Duodenal mucosa (tissue), 2 donors: ENCODE results near the gene COMMD4.
"Not testable (repeated sequence)": the region's sequence is repeated elsewhere in the genome, so short reads cannot be mapped to it uniquely, and the experiment has no call there.

ENCODE experiments used
- H3K27ac ChIP-seq: one replicate; pipeline ENCODE4 v1.7.0; 2013; ENCODE audit warnings: low read depth, low read length
- H3K27me3 ChIP-seq, 2 donors: one replicate each; pipeline ENCODE4 v1.7.0; 2013; ENCODE audit warnings: low read length in 2 of 2, control low read depth in 1 of 2; ENCODE audit not compliant: insufficient read depth in 2 of 2, control insufficient read depth in 1 of 2
- H3K36me3 ChIP-seq, 2 donors: one replicate each; pipeline ENCODE4 v1.7.0; 2013; ENCODE audit warnings: low read length in 2 of 2, control low read depth in 1 of 2; ENCODE audit not compliant: insufficient read depth in 2 of 2, control insufficient read depth in 1 of 2
- H3K4me1 ChIP-seq, 2 donors: one replicate each; pipeline ENCODE4 v1.7.0; 2013; ENCODE audit warnings: low read length in 2 of 2, control low read depth in 1 of 2; ENCODE audit not compliant: insufficient read depth in 2 of 2, control insufficient read depth in 1 of 2
- H3K4me3 ChIP-seq, 2 donors: one replicate each; pipeline ENCODE4 v1.7.0; 2013; ENCODE audit warnings: low read length in 2 of 2, low read depth in 1 of 2
- H3K9ac ChIP-seq, 2 donors: one replicate each; pipeline ENCODE4 v1.7.0; 2013; ENCODE audit warnings: low read length in 2 of 2, low read depth in 1 of 2
- H3K9me3 ChIP-seq, 2 donors: one replicate each; pipeline ENCODE4 v1.7.0; 2013; ENCODE audit warnings: low read length in 2 of 2, control low read depth in 1 of 2; ENCODE audit not compliant: control insufficient read depth in 1 of 2

The COMMD4 gene

DNA sequence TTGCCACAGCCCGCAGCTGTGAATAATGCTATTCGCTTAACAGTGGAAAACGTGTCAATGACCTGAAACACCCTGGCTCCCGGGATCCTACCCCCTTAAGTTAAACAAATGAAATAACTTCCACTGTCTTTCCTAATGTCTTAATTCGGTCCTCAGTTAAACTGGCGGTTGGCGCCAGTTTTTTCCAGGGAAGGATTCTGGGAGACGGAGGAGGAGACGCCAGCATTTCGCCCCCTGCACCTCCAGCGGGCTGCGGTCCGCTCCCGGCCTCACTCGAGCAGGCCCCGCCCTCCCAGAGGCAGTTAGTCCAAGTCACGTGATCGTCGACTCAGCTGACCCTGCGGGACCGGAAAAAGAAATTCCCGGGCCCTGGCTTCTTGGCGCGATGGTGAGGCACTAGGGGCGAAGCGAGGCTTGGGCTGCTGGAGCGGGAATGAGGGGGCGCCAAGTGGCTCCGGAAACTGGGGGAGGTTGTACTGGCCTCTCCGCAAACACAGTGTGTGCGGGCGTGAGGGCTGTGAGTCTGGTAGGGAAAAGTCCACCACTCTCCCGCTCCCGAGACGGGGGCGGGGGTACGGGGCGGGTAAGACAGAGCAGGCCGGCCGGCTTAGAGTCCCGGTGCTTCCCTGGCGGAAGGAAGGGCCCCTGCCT is at the start of gene COMMD4:
Gene COMMD4 (plus strand): TSS at position 359 of the 651 bp plus-strand sequence. CDS start 27 bp downstream, at position 386.
- H3K4me1 ChIP-seq = peaks cover 6 to 9% of the 10 kb centered on the region in 2 donors

DNA sequence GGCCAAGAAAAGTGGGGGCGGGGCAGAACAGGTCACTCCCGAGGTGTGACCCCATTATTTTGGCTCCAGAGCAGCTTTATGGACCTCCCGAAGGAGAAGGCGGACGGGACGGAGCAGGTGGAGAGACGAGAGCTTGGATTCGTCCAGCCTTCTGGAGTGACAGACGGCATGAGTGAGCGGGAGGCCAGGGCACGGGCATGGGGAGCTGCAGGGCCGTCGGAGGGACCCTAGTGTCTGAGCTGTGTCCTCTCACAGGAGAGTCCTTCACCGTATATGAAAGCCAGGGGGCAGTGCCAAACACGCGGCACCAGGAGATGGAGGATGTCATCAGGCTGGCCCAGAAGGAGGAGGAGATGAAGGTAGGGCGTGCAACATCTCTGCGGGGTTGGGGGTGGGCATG is 42.2 kb upstream of the COMMD4 start:
- not testable (repeated sequence) for H3K4me1 ChIP-seq, H3K9ac ChIP-seq, H3K4me3 ChIP-seq, H3K27me3 ChIP-seq, H3K27ac ChIP-seq, H3K9me3 ChIP-seq, H3K36me3 ChIP-seq

More for the DNA sequence above, at the start of gene COMMD4:
- Histone ChIP-seq H3K9ac (peak within 1 kb of the TSS; percentile 69 to 80), H3K4me3 (peak within 1 kb of the TSS; percentile 77 to 85), H3K36me3 (peaks cover 0 to 7% of the 10 kb centered on the region in 2 donors), H3K9me3 (no peaks in the 10 kb centered on the region), H3K27me3 (no peaks in the 10 kb centered on the region), H3K27ac (peak within 1 kb of the TSS; percentile 14)

DNA sequence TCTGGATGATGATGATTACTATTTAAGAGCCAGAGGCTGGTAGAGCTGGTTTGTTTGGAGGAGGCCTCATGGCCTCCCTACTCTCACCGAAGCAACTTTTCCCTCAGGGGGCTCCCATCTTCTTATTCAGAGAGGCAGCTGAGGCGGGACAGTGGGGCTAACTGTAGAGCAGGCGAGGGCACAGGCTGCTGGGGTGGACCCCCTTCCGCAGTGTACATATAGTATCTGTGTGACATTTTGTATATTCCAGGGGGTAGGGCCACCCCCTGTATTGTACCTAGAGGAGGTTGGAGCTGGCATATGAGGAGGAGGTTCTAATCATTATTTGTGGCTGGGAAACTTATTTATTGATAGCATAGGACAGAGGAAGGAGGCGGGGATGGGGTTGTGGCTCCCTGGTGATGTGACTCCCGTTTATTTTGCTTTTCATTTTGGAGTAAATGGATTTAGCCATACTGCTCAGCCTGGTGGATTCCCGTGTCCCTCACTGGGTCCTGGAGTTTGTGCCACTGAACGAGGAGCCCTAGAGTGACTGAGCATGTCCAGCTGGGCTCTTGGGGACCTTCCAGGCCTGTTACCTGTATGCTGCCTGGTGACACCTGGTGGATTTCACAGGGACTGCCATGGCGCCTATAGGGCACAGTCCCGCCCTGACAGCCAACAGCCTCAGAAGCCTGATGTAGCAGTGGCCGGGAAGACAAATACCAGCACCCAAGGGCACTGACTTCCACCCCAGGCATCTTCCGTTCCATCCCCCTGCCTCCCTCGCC is 37.1 kb upstream of the COMMD4 start:
- not testable (repeated sequence) for H3K27ac ChIP-seq, H3K36me3 ChIP-seq, H3K4me1 ChIP-seq, H3K9ac ChIP-seq, H3K4me3 ChIP-seq, H3K9me3 ChIP-seq, H3K27me3 ChIP-seq

DNA sequence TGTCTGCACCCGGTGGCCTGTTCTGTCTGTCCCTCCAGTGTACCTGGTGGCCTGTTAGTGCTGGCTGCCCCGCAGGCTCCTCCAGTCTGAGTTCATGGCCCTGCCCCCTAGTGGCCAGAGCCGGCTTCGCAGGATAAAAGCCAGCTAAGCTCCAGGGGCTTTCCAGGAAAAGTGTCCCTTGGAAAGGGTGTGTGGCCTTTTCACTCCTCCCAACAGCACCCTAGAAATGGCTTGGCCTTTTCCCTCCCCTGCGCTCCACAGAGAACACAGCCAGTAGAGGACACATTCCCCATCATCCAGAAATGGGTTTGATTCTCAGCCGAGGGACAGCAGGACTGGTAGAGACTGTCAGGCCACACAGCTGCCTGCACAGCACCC is 36.6 kb upstream of the COMMD4 start:
- H3K4me1 ChIP-seq = not testable (repeated sequence)

DNA sequence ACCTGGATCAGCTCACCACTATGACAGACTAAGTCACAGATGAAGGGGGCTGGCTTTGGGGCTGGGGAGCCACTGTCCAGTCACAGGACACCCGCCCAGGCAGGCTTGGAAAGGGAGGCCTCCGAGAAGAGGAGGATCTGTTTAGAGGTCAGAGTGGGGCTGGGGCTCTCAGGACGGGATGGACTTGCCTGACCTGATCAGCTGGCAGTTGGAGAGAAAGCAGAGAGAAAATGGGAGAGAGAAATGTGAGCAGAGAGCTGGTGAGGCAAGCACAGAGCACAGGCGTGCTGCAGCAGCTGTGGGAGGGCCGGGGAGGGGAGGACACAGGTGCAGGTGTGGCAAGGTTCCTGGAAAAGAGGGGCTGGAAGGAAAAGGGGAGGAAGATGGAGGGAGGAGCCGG is 35.8 kb upstream of the COMMD4 start:
- H3K4me1 ChIP-seq, H3K27me3 ChIP-seq, H3K9me3 ChIP-seq, H3K36me3 ChIP-seq, H3K4me3 ChIP-seq, H3K9ac ChIP-seq, H3K27ac ChIP-seq: not testable (repeated sequence)

More for the DNA sequence above, 36.6 kb upstream of the COMMD4 start:
- H3K27ac ChIP-seq, H3K9me3 ChIP-seq, H3K4me3 ChIP-seq, H3K36me3 ChIP-seq, H3K9ac ChIP-seq, H3K27me3 ChIP-seq: not testable (repeated sequence)

DNA sequence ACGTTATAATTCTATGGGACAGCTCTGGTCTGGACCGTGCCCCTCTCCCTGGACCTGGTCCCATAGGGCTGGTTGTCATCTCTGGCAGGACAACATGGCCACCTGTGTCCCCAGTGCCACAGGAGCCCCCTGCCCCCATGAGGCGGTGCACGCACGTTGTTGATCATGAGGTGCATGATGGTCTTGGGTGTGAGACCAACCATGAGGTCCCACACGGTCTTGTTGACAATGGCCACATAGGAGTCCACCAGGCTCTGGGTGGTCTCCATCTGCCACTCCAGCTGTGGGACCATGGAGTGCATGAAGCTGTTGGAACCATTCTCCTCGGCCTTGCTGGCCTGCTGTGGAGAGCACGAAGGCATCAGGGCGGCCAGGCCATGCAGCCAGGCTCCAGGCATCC is 33.5 kb upstream of the COMMD4 start:
- Histone ChIP-seq H3K4me3 (no peak overlapping the region), H3K27ac (no peak overlapping the region), H3K9ac (no peak overlapping the region), H3K27me3 (peaks cover 0 to 6% of the 10 kb centered on the region in 2 donors), H3K9me3 (no peaks in the 10 kb centered on the region), H3K36me3 (no peaks in the 10 kb centered on the region), H3K4me1 (no peaks in the 10 kb centered on the region)

DNA sequence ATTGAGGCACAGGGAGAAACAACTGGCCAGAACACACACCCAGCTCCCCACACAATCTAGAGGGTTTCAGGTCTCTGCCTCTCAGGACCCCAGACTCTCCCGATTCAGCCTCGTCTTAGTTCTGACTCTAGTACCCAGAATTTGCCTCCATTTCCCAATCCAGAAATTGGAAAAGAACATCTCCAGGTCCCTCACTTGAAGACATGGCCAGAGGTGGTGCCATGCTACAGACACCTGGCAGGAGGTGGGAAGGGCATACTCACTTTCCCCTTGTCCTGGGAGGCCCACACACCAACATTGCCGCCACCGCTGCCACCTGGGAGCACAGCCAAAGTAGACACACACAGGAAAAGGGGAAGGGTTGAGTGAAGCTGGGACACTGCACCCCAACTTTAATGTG is 33.1 kb upstream of the COMMD4 start:
- H3K9me3 ChIP-seq, H3K4me1 ChIP-seq, H3K4me3 ChIP-seq, H3K27me3 ChIP-seq, H3K36me3 ChIP-seq, H3K27ac ChIP-seq, H3K9ac ChIP-seq: not testable (repeated sequence)

DNA sequence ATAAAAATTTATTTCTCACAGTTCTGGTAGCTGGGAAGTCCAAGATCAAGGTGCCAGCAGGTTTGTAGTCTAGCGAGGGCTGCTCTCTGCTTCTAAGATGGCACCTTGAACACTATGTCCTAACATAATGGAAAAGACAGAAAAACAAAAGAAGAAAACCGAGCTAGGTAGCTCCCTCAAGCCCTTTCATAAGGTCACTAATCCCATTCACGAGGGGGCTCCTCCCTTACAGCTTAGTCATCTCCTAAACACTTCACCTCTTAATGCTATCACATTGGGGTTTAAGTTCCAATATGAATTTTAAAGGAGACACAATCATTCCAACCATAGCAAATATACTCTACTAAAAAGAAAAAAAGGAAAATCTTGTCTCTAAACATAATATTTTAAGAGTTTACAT is 29.7 kb upstream of the COMMD4 start:
- Histone ChIP-seq H3K27ac (no peak overlapping the region), H3K36me3 (no peaks in the 10 kb centered on the region), H3K4me3 (no peak overlapping the region), H3K9ac (no peak overlapping the region), H3K9me3 (no peaks in the 10 kb centered on the region), H3K27me3 (peaks cover 0 to 6% of the 10 kb centered on the region in 2 donors), H3K4me1 (no peaks in the 10 kb centered on the region)

DNA sequence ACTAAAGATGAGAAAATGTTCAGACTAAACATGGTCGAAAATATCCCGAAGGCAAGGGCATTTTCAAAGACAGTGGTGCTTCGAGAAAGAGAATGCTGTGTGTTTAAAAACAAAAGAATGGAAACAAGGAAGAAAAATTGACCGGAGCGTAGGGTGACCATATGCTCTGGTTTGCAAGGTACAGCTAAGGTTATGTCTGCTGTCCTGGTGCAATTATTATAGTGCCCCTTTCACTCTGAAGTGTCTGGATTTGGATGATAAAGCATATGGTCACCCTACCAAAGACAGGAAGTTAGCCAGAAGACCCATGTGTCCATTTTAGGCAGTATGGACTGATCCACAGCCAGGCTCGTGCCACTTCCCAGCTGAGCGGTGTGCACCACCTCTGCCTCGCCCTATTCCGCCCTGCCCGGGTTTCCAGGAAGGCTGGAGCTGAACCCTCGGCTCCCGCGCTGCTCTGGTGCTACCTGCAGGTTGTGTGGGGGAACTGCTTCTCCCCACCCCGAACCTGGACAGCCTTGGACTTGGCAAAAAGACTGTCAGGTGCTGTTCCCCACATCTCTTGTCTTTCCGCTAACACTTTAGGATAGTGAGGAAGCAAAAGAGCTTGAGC is 28.0 kb upstream of the COMMD4 start:
- Histone ChIP-seq H3K9me3 (no peaks in the 10 kb centered on the region), H3K9ac (no peak overlapping the region), H3K4me3 (no peak overlapping the region), H3K27me3 (peaks cover 0 to 6% of the 10 kb centered on the region in 2 donors), H3K4me1 (no peaks in the 10 kb centered on the region), H3K27ac (no peak overlapping the region), H3K36me3 (no peaks in the 10 kb centered on the region)

DNA sequence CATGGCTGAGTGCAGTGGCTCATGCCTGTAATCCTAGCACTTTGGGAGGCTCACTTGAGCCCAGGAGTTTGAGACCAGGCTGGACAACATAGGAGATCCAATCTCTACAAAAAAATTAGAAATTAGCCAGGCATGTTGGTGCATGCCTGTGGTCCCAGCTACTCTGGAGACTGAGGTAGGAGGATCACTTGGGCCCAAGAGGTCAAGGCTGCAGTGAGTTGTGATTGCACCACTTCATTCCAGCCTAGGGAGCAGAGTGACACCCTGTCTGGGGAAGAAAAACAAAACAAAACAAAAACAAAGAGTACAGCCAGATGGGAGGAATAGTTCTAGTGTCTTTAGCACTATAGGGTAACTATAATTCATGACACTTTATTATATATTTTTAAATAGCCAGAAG is 26.2 kb upstream of the COMMD4 start:
- Histone ChIP-seq H3K4me3 (no peak overlapping the region), H3K9ac (no peak overlapping the region)

More for the DNA sequence above, 26.2 kb upstream of the COMMD4 start:
- Histone ChIP-seq H3K9me3 (no peaks in the 10 kb centered on the region), H3K4me1 (no peaks in the 10 kb centered on the region), H3K27me3 (peaks cover 0 to under 1% of the 10 kb centered on the region in 2 donors), H3K36me3 (no peaks in the 10 kb centered on the region), H3K27ac (no peak overlapping the region)
